Stimulated activated CD8-positive, alpha-beta memory T cell treated with anti-CD3 and anti-CD28 coated beads, Interleukin-12 subunit alpha, Interleukin-12 subunit beta, amount 100 ng/mL, for 1 hour (primary cell): ENCODE results near the gene SH3GL3.

Experiments
- DNase-seq: peaks from one replicate; pipeline ENCODE4 v3.0.0-alpha.2; 2020; ENCODE audit warnings: low read depth

Gene SH3GL3

GRCh38 chr15:83569341-83569740 is 122.2 kb downstream of the SH3GL3 start:
- DNase-seq: no peak

- DNase-seq: no peak
Observed at GRCh38 chr15:83570756-83571155, 123.6 kb downstream of the SH3GL3 start.

DNA sequence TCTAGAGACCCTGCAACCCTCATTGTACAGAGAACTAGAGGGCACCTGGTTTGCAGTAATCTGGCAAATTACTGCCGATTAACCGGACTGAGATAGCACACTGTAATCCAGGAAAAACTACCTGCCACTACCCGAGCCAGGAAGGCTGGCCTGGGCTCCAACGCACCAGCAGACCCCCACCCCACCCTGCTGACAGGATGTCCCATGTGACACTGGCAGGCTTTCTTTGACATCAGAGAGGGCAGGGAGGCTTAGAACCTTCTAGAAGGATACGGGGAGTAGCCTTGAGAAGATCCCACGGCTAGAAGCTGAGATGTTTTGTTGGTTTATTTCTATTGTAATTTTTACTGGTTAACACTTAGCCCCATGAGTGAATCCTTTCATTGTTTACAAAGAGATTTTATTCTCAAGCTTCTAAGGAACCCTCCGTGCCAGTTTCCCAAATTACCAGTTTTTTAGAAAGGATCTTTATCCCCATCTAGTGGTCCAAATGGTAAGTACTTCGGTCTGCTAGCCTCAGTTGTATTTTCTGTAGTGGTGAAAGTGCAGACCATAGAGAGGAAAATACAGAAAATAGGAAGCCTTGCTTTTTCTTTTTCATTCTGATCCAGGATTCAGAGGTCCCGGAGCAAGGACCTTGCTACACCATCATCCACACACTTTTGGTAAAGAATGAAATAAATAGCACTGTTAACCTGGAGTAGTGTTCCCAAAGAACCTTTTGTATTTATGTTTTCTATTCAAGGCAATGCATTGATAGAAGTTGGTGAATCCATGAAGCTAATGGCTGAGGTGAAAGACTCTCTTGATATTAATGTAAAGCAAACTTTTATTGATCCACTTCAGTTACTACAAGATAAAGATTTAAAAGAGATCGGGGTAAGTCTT is 124.9 kb downstream of the SH3GL3 start:
- DNase-seq: no peak

DNA sequence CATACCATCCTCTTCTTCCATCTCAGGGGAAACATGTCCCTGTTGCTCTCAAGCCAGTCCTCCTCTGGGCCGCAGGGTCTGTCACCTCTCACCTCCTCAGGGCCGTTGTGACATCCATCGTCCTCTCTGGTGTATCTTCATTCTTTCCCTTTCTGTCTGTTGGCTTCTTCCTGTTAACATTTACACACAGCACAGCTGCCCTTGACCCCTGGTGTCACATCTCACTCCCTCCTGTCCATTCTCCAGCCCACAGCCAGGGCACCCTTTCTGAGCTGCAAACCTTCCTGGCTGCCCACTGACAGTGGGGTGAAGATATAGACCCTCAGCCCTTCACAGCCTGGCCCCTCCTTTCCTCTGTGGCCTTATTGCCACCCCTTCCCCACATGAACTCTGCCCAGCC is 127.2 kb downstream of the SH3GL3 start:
- no peak for DNase-seq

GRCh38 chr15:83578691-83579090 is 131.6 kb downstream of the SH3GL3 start:
- DNase-seq: no peak

GRCh38 chr15:83581381-83581780 is 134.2 kb downstream of the SH3GL3 start:
- no peak for DNase-seq

DNA sequence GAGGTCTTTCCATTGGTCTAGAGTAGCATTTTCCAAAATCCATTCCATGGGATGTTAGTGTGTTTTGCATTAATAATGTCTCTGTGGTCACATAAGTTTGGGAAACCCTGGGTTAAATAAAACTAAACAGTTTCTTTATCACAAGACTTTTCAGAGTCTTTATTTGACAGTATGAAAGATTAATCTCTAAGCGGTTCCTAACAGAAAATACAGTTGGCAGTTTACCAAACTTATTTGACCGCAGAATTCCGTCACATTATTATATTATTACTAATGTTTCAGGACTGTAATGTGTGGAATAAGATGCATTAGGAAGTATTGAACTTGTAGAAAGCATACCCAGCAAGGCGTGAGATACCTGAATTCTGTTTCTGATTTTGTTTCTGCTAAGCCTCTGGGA is 135.2 kb downstream of the SH3GL3 start:
- DNase-seq: no peak

DNA sequence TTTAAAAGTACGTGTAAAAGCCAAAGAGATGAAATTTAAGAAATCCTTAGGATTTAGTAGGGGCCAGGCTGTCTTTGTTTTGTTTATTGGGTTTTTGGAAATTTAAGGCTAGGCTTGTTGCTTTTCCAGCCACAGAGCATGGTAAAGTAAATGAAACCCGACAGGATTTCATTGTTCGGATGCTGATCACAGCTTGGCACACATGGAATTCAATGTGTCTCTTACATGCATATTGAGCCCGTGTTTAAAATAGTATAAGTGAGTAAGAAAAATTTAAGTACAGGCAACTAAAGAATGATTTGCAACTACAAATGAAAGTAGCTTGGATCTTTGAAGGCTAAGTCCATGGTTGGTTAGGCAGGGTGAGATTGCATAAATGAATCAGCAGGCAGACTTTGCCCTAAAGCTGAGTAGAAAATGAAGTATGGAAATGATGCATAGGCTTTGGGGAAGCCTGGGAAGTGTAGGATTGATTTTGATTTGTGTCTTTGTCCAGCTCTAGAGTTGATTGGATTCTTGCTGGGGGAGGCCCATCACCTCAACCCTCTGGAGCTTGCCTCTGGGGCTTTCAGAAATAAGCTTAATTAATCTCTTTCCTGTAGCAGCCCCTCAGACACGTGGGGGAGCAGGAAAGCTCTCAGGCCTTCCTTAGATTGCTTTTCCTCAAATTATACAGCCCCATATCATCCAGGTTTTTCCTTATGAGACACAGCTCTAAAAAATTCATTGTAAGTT is 138.6 kb downstream of the SH3GL3 start:
- no peak for DNase-seq

GRCh38 chr15:83587091-83587490 is 139.9 kb downstream of the SH3GL3 start:
- DNase-seq: no peak

DNA sequence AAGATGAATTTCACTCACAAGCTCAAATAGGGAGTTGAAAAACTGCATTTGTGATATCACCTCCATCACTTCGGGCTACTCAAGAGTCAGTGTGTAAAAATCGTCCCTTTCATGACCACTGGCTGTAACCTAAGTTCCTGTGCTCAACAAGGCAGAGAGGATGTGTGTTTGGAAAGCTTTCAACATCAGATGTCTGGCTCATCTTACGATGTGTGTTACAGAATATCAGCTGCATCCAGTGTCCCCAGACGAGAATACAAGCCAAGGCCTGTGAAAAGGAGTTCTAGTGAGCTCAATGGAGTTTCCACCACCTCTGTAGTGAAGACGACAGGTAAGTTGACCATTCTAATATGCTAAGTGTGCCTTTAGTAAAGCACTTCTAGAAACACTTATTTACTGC is 141.3 kb downstream of the SH3GL3 start:
- DNase-seq: no peak

DNA sequence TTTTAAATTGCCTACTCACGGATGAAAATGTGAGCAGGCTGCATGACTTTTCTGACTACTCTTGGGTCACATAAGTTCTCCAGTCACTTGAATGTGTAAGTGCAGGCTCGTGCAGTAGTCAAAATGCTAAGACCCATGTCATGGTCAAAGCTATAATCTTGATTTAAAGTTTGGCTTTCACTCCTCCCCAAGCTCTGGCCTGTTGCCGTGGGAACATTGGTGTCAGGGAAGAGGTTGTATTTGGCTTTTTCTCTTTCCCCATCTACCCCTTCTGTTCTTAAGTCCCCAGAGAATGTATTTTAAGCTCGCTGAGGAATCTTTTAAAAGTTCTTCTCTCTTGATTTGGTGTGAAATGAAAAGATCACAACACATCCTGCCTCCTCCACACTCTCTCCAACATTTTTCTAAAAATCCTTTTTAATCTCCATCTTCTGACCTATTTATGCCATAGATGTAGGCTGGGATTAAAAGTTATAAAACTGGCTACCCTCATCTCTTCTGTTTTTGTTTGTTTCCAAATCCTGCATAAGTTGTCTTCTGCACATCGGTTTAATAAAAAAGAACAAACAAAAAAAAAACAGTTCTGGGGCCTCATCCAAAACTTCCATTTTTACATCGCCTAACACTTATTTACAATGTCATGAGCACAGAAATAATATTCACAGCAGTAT is 145.4 kb downstream of the SH3GL3 start:
- DNase-seq: no peak

GRCh38 chr15:83595191-83595590 is 148.1 kb downstream of the SH3GL3 start:
- DNase-seq: no peak

DNA sequence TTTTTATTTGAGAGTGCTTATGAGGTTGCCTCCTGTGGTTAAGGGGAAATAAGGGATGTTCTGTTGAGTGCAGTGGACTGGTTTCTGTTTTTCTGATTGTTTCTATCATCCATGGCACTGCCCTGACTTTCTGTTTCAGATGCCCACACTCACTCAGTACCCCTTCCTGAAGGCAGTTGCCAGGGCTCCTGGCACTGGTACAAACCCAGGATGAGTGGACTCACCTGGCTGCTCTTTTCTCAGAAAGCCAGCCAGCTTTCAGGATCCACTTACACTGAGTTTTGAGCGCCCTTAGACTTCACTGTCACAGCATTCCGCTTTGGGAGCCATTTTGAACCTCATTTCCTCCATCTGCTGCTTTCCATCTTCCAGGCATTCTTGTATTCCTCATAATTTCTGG is 150.9 kb downstream of the SH3GL3 start:
- DNase-seq: no peak

DNA sequence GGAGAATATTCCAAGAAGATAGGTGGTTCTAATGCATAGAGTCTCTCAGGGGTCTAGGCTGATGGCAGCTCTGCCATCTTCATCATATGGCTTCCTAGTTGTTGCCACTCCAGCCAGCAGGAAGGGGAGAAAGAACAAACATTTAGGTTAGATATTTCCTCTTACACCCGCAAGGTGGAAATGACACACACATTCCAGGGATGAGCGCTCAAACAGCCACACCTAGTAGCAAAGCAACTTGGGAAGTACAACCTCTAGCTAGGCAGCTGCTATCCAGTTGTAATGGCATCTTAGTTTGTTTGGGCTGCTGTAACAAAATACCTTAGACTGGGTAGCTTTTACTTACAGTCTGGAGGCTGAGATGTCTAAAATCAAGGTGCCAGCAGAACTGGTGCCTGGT is 154.9 kb downstream of the SH3GL3 start:
- DNase-seq: no peak

- no peak for DNase-seq
Observed at GRCh38 chr15:83604549-83604948, 157.4 kb downstream of the SH3GL3 start.

- no peak for DNase-seq
Observed at GRCh38 chr15:83605111-83605945, 158.2 kb downstream of the SH3GL3 start.

GRCh38 chr15:83610132-83610531 is 163.0 kb downstream of the SH3GL3 start:
- no peak for DNase-seq

- no peak for DNase-seq
Observed at GRCh38 chr15:83610901-83611685, 164.0 kb downstream of the SH3GL3 start.

- DNase-seq: no peak
Observed at GRCh38 chr15:83612226-83612625, 165.1 kb downstream of the SH3GL3 start.

- DNase-seq: no peak
Observed at GRCh38 chr15:83612898-83613635, 165.9 kb downstream of the SH3GL3 start.
